GM20000 (cell line): Measurements from ENCODE around the gene CD151.

ENCODE experiments used
- DNase-seq: peaks from one replicate; pipeline ENCODE4 v3.0.0; 2012; ENCODE audit warnings: low spot score
- CTCF ChIP-seq: IDR thresholded peaks from 2 replicates; pipeline ENCODE4 v1.5.1; 2012; ENCODE audit warnings: mild to moderate bottlenecking, control low read depth; ENCODE audit errors: extremely low read depth, missing control alignments

Gene CD151

GRCh38 chr11:829176-829846 is 3.4 kb upstream of the CD151 start:
- TF ChIP-seq CTCF: no peak
- DNase-seq: no peak

- no peak for TF ChIP-seq CTCF
- DNase-seq: no peak
These were observed 2.9 kb upstream of the CD151 start for GRCh38 chr11:829847-830294.

GRCh38 chr11:830295-831117 is 2.2 kb upstream of the CD151 start:
- TF ChIP-seq CTCF: no peak
- DNase-seq: peak; percentile 89

- no peak for DNase-seq
- no peak for TF ChIP-seq CTCF
These were observed 1.5 kb upstream of the CD151 start for GRCh38 chr11:831118-831864.

- DNase-seq: no peak
- TF ChIP-seq CTCF: no peak
These were observed 707 bp upstream of the CD151 start for GRCh38 chr11:831961-832528.

GRCh38 chr11:833114-833791 is 501 bp downstream of the CD151 start:
- TF ChIP-seq CTCF: no peak
- peak; percentile 77 for DNase-seq
